PC-9 (cell line): ENCODE data around the gene DDX10.

Experiments used
- EZH2 ChIP-seq: fragments of 200-600 bp; sonication (generic); IDR thresholded peaks from 2 replicates; pipeline ENCODE4 v1.8.0; 2017; ENCODE audit warnings: antibody characterized with exemption, low read depth
- TF ChIP-seq, protein P1 (sequence below): fragments of 200-600 bp; sonication (generic); conservative IDR thresholded peaks from 2 replicates; pipeline ENCODE4 v1.6.1; 2017; ENCODE audit warnings: mixed run types, antibody characterized with exemption, mild to moderate bottlenecking, moderate library complexity

DNA sequence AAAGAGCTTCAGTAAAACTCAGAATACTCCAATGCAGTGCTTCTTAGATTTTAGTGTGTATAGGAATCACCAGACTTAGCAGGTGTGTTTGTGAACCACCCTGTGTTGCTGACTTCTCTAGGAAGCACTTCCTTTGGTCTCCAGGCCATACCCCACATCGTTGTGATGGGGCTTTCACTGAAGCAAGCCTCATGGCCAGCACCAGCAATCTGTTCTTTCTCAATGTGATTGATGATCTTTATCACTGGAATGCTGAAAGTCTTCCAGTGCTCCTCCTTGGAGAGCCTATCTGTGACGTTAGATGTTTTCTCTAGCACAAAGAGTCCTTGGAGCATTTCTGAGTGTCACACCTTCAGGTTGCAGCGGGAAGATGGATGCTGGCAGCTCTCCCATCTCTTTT is 280.5 kb downstream of the DDX10 start:
- TF ChIP-seq, protein P1, sequence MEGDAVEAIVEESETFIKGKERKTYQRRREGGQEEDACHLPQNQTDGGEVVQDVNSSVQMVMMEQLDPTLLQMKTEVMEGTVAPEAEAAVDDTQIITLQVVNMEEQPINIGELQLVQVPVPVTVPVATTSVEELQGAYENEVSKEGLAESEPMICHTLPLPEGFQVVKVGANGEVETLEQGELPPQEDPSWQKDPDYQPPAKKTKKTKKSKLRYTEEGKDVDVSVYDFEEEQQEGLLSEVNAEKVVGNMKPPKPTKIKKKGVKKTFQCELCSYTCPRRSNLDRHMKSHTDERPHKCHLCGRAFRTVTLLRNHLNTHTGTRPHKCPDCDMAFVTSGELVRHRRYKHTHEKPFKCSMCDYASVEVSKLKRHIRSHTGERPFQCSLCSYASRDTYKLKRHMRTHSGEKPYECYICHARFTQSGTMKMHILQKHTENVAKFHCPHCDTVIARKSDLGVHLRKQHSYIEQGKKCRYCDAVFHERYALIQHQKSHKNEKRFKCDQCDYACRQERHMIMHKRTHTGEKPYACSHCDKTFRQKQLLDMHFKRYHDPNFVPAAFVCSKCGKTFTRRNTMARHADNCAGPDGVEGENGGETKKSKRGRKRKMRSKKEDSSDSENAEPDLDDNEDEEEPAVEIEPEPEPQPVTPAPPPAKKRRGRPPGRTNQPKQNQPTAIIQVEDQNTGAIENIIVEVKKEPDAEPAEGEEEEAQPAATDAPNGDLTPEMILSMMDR: no peak
- TF ChIP-seq EZH2: no peak
